ENCODE data around the gene GDF2. TPM values are rescaled to one million over a fixed set of nuclear protein-coding genes. Genes with fewer than 3 reads are reported as not detected.

The GDF2 gene
- total and polyA plus RNA-seq, 2 of the 4 experiments (the other 2 are of a cell fraction): under 0.01 TPM; not detected in 1

- BruUV-seq (replicated peaks): no TSS peak
Measured at GRCh38 chr10:47336387-47337134, 14.3 kb downstream of the GDF2 start.

More at GRCh38 chr10:47336387-47337134, 14.3 kb downstream of the GDF2 start:
- no peak overlapping the region for H3K23ac ChIP-seq (ENCODE audit: low read depth, low read length)
- peak overlapping the region; percentile 55 for H3K4ac ChIP-seq (ENCODE audit: low read depth, low read length)
- peak overlapping the region in 1 of 2 experiments; percentile 19; a peak in 1 of 4 replicates for H4K8ac ChIP-seq (ENCODE audit: low read depth in 2 of 2, low read length in 2 of 2)
- H2AFZ ChIP-seq (replicated peaks; ENCODE audit: low read length, poor library complexity): peak overlapping the region; percentile 26
- H2AK9ac ChIP-seq (replicated peaks; ENCODE audit: low read depth, low read length, poor library complexity): no peak overlapping the region
- peak overlapping the region; percentile 24; the same call in 1 of the 2 replicates for H3K4me2 ChIP-seq (ENCODE audit: low read depth, low read length)
- H3K18ac ChIP-seq (ENCODE audit: low read depth, low read length): no peak overlapping the region; the same call in 1 of the 2 replicates
- peak overlapping the region; percentile 61 for H2BK5ac ChIP-seq (ENCODE audit: low read depth, low read length, poor library complexity, severe bottlenecking)
- H4K5ac ChIP-seq (ENCODE audit: low read depth, low read length): no peak overlapping the region
- POLR2A ChIA-PET (ENCODE audit: unreplicated experiment): no interaction called here
- no peaks in the 10 kb centered on the region for H4K20me1 ChIP-seq (ENCODE audit: insufficient read depth, low read length)
- intact Hi-C loops (cut with micrococcal nuclease): no loop called here
- peak overlapping the region; percentile 73; the same call in 1 of the 3 replicates for H2BK15ac ChIP-seq (ENCODE audit: low read depth, low read length)
- H3K27ac ChIP-seq (ENCODE audit: insufficient read depth, low read length): peak overlapping the region; percentile 39; the same call in 1 of the 2 replicates
- no peaks in the 10 kb centered on the region for H3K9me1 ChIP-seq (ENCODE audit: insufficient read depth, low read length)
- DNase-seq (peak; percentile 82), ATAC-seq (ENCODE audit: low read depth) (peak; percentile 78)
- no peaks in the 10 kb centered on the region for H3K79me1 ChIP-seq (ENCODE audit: low read depth in 1 of 2, low read length in 2 of 2)
- CTCF ChIA-PET: no interaction called here
- 0 out of 2 replicates have a peak overlapping the region, but pooled peaks have one; percentile 5 for H2BK20ac ChIP-seq (ENCODE audit: low read depth, low read length)
- H3K9me3 ChIP-seq (ENCODE audit: control insufficient read depth, insufficient read depth, low read length): no peaks in the 10 kb centered on the region
- no peak overlapping the region for H3K56ac ChIP-seq (ENCODE audit: extremely low read depth, insufficient read depth, low read length)
- no CpG with 5 or more reads among the region's 15 CpGs for WGBS, 2 experiments (ENCODE audit: extremely low coverage in 2 of 2, insufficient read length in 1 of 2)
- H3K14ac ChIP-seq (replicated peaks; ENCODE audit: low read depth, low read length): no peak overlapping the region
- peak overlapping the region; percentile 47 for H2BK120ac ChIP-seq (ENCODE audit: low read depth, low read length)
- in situ Hi-C loops (cut with MboI; ENCODE audit: low sequenced_read_pairs): no loop called here
- H3K4me1 ChIP-seq (ENCODE audit: control insufficient read depth, insufficient read depth, low read length): peaks cover 1% of the 10 kb centered on the region; the same call in 1 of the 2 replicates
- peaks cover 15% of the 10 kb centered on the region for H3K27me3 ChIP-seq (ENCODE audit: control insufficient read depth, insufficient read depth, low read length)
- no peak overlapping the region for H2AK5ac ChIP-seq (ENCODE audit: low read depth, low read length)
- H3K36me3 ChIP-seq (ENCODE audit: control insufficient read depth, insufficient read depth, low read length): no peaks in the 10 kb centered on the region
- no peak overlapping the region for H3K4me3 ChIP-seq (ENCODE audit: insufficient read depth, low read depth, low read length)
- no peak for TF ChIP-seq MAFK (IDR thresholded peaks at IDR 0.05; ENCODE audit: low read depth, low read length)
- peak; percentile 28; the same call in 1 of the 2 replicates for TF ChIP-seq FOS (IDR thresholded peaks at IDR 0.05; ENCODE audit: low read depth, low read length)
- 0 out of 2 replicates have a peak, but pooled peaks have one; percentile 5 for TF ChIP-seq NFE2L2 (IDR thresholded peaks at IDR 0.05; ENCODE audit: low read depth, low read length)
- no peak overlapping the region for H3K9ac ChIP-seq (ENCODE audit: low read depth, low read length)
- peak overlapping the region; percentile 69; the same call in 1 of the 2 replicates for H4K91ac ChIP-seq (ENCODE audit: insufficient read depth, low read depth, low read length)
- dilution Hi-C loops (cut with HindIII; ENCODE audit: low sequenced_read_pairs, unreplicated experiment): no loop called here
